Neural cell (in vitro differentiated cells): ENCODE measurements around the gene C1orf105. TPM values are rescaled to one million over a fixed set of nuclear protein-coding genes. Genes with fewer than 3 reads are reported as not detected.

Source experiments
- H2AFZ ChIP-seq: fragments of 200-600, 300-800 bp; sonication (generic), shearing (Covaris generic); 2 replicates; pipeline ENCODE4 v1.6.0; 2014; ENCODE audit warnings: low read depth, mild to moderate bottlenecking, antibody characterized with exemption, low read length, moderate library complexity
- H3F3A ChIP-seq: fragments of 200-600 bp; shearing (Covaris generic); 2 replicates; pipeline ENCODE4 v1.6.1; 2016; ENCODE audit warnings: mild to moderate bottlenecking, moderate library complexity, mixed read lengths, antibody characterized with exemption, low read length; ENCODE audit not compliant: insufficient read depth, poor library complexity, severe bottlenecking
- H3K27ac ChIP-seq: fragments of 200-600, 300-800 bp; sonication (generic), shearing (Covaris generic); 2 replicates; pipeline ENCODE4 v1.5.1; 2014; ENCODE audit warnings: mild to moderate bottlenecking, low read length, moderate library complexity
- H3K27me3 ChIP-seq: fragments of 300-800, 200-600 bp; sonication (generic), shearing (Covaris generic); 2 replicates; pipeline ENCODE4 v1.6.0; 2014; ENCODE audit warnings: mild to moderate bottlenecking, low read depth, low read length, moderate library complexity; ENCODE audit not compliant: insufficient read depth
- H3K36me3 ChIP-seq: fragments of 300-800, 200-600 bp; sonication (generic), shearing (Covaris generic); 2 replicates; pipeline ENCODE4 v1.5.1; 2014; ENCODE audit warnings: mild to moderate bottlenecking, antibody characterized with exemption, low read length, moderate library complexity; ENCODE audit not compliant: insufficient read depth
- H3K4me2 ChIP-seq: fragments of 300-800, 200-600 bp; sonication (generic), shearing (Covaris generic); 2 replicates; pipeline ENCODE4 v1.6.0; 2014; ENCODE audit warnings: mild to moderate bottlenecking, low read length
- H3K4me3 ChIP-seq: fragments of 300-800, 200-600 bp; sonication (generic), shearing (Covaris generic); 2 replicates; pipeline ENCODE4 v1.5.1; 2014; ENCODE audit warnings: mild to moderate bottlenecking, low read length, moderate library complexity
- H3K79me2 ChIP-seq: fragments of 200-600 bp; shearing (Covaris generic); replicated peaks from 2 replicates; pipeline ENCODE4 v1.6.0; 2014; ENCODE audit warnings: mild to moderate bottlenecking, low read length, moderate library complexity; ENCODE audit not compliant: insufficient read depth
- H3K9ac ChIP-seq: fragments of 300-800, 200-600 bp; sonication (generic), shearing (Covaris generic); 2 replicates; pipeline ENCODE4 v1.6.1; 2016; ENCODE audit warnings: mild to moderate bottlenecking, low read length, mixed read lengths
- H3K9me2 ChIP-seq: fragments of 200-600 bp; shearing (Covaris generic); 2 replicates; pipeline ENCODE4 v1.6.1; 2016; ENCODE audit warnings: mild to moderate bottlenecking, low read length, mixed read lengths; ENCODE audit not compliant: insufficient read depth
- H3K9me3 ChIP-seq: fragments of 200-600, 300-800 bp; sonication (generic), shearing (Covaris generic); 2 replicates; pipeline ENCODE4 v1.6.1; 2016; ENCODE audit warnings: mild to moderate bottlenecking, mixed run types, low read length, moderate library complexity, mixed read lengths
- H4K20me1 ChIP-seq: fragments of 200-600 bp; shearing (Covaris generic); 2 replicates; pipeline ENCODE4 v1.6.1; 2016; ENCODE audit warnings: mild to moderate bottlenecking, mixed run types; ENCODE audit not compliant: insufficient read depth
- EP300 ChIP-seq: fragments of 450-650 bp; conservative IDR thresholded peaks from 2 replicates; pipeline ENCODE4 v1.6.1; 2014; ENCODE audit warnings: antibody characterized with exemption, mild to moderate bottlenecking, moderate library complexity; ENCODE audit not compliant: poor library complexity, severe bottlenecking
- EZH2 ChIP-seq: fragments of 200-600, 300-800 bp; shearing (Covaris generic), sonication (generic); IDR thresholded peaks from 2 replicates; pipeline ENCODE4 v1.6.1; 2014; ENCODE audit warnings: antibody characterized with exemption, low read length, borderline replicate concordance, mild to moderate bottlenecking; ENCODE audit not compliant: insufficient read depth, poor library complexity, severe bottlenecking
- MXI1 ChIP-seq: fragments of 450-650 bp; conservative IDR thresholded peaks from 2 replicates; pipeline ENCODE4 v1.6.1; 2014; ENCODE audit warnings: antibody characterized with exemption, mild to moderate bottlenecking; ENCODE audit not compliant: poor library complexity, severe bottlenecking
- POLR2AphosphoS5 ChIP-seq: IDR thresholded peaks from 2 replicates; pipeline ENCODE4 v1.6.1; 2012
- RAD21 ChIP-seq: fragments of 450-650 bp; conservative IDR thresholded peaks from 2 replicates; pipeline ENCODE4 v1.6.1; 2014; ENCODE audit warnings: antibody characterized with exemption, mild to moderate bottlenecking, moderate library complexity
- REST ChIP-seq: IDR thresholded peaks from 2 replicates; pipeline ENCODE4 v1.6.1; 2012; ENCODE audit warnings: borderline replicate concordance
- SMC3 ChIP-seq: fragments of 450-650 bp; conservative IDR thresholded peaks from 2 replicates; pipeline ENCODE4 v1.6.1; 2014; ENCODE audit warnings: antibody characterized with exemption, mild to moderate bottlenecking, moderate library complexity; ENCODE audit not compliant: poor library complexity
- TAF1 ChIP-seq: IDR thresholded peaks from 2 replicates; pipeline ENCODE4 v1.6.1; 2012; ENCODE audit warnings: low read depth
- polyA plus RNA-seq: library from polyadenylated mRNA; depleted of rRNA; stranded (reverse); fragments of >200 nt; gene quantifications from 2 replicates; pipeline ENCODE4 v1.2.3, GENCODE V29; 2014
- TF ChIP-seq, protein P1 (sequence below): fragments of 450-650 bp; IDR thresholded peaks from 2 replicates; pipeline ENCODE4 v1.5.1; 2014; ENCODE audit warnings: antibody characterized with exemption, mild to moderate bottlenecking, moderate library complexity; ENCODE audit not compliant: poor library complexity, severe bottlenecking

The C1orf105 gene
- polyA plus RNA-seq, 1 donor from 2014 or later, result not detected

DNA sequence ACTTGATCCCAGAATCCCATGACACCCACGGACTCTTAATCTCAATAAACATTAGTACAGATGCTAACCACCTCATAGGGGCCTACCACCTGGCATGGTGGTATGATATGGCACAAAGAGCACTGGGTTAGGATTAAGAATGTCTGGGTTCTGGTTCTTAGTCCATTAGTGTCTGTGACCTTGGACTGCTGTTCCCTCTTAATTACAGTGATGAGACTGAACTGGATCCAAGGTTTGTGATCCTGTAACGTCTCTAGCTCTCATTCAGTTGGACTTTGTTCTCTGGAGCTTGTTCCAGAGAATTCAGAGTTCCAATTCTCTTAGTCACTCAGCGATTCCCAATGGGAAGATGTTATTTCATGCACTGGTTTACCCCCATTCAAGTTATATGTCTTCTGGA lies 47.0 kb downstream of the C1orf105 start:
- no peak overlapping the region for H3K27ac ChIP-seq
- H3K9me3 ChIP-seq, result no peaks in the 10 kb centered on the region
- TF ChIP-seq, protein P1, sequence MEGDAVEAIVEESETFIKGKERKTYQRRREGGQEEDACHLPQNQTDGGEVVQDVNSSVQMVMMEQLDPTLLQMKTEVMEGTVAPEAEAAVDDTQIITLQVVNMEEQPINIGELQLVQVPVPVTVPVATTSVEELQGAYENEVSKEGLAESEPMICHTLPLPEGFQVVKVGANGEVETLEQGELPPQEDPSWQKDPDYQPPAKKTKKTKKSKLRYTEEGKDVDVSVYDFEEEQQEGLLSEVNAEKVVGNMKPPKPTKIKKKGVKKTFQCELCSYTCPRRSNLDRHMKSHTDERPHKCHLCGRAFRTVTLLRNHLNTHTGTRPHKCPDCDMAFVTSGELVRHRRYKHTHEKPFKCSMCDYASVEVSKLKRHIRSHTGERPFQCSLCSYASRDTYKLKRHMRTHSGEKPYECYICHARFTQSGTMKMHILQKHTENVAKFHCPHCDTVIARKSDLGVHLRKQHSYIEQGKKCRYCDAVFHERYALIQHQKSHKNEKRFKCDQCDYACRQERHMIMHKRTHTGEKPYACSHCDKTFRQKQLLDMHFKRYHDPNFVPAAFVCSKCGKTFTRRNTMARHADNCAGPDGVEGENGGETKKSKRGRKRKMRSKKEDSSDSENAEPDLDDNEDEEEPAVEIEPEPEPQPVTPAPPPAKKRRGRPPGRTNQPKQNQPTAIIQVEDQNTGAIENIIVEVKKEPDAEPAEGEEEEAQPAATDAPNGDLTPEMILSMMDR, result no peak
- TF ChIP-seq SMC3 (no peak), REST (no peak), TAF1 (no peak), EZH2 (no peak), RAD21 (no peak), MXI1 (no peak)
- H3K9ac ChIP-seq, result no peak overlapping the region
- no peak overlapping the region for H2AFZ ChIP-seq
- H3K27me3 ChIP-seq, result no peaks in the 10 kb centered on the region
- no peaks in the 10 kb centered on the region for H3K36me3 ChIP-seq
- no peaks in the 10 kb centered on the region for H3F3A ChIP-seq
- no peaks in the 10 kb centered on the region for H4K20me1 ChIP-seq
- H3K4me2 ChIP-seq, result no peak overlapping the region
- H3K79me2 ChIP-seq, result no peaks in the 10 kb centered on the region
- no peak overlapping the region for H3K4me3 ChIP-seq
- H3K9me2 ChIP-seq, result no peaks in the 10 kb centered on the region

GRCh38 chr1:172468296-172468695 lies 47.8 kb downstream of the C1orf105 start:
- H3K27me3 ChIP-seq, result no peaks in the 10 kb centered on the region
- H4K20me1 ChIP-seq, result no peaks in the 10 kb centered on the region
- H3F3A ChIP-seq, result no peaks in the 10 kb centered on the region
- H3K4me2 ChIP-seq, result no peak overlapping the region
- TF ChIP-seq, protein P1, result no peak
- TF ChIP-seq POLR2AphosphoS5, result no peak
- no peak for TF ChIP-seq MXI1
- no peak for TF ChIP-seq TAF1
- no peak for TF ChIP-seq REST
- no peak for TF ChIP-seq SMC3
- no peak for TF ChIP-seq RAD21
- TF ChIP-seq EP300, result no peak
- no peak for TF ChIP-seq EZH2
- no peaks in the 10 kb centered on the region for H3K9me2 ChIP-seq
- no peaks in the 10 kb centered on the region for H3K79me2 ChIP-seq
- H2AFZ ChIP-seq, result no peak overlapping the region
- no peaks in the 10 kb centered on the region for H3K36me3 ChIP-seq
- no peak overlapping the region for H3K4me3 ChIP-seq
- no peak overlapping the region for H3K27ac ChIP-seq
- H3K9ac ChIP-seq, result no peak overlapping the region
- no peaks in the 10 kb centered on the region for H3K9me3 ChIP-seq
